Lower lobe of right lung (tissue), 2 donors: ENCODE results near the gene SETD3. TPM values are rescaled to one million over a fixed set of nuclear protein-coding genes. Genes with fewer than 3 reads are reported as not detected.

Experiments used
- ATAC-seq, 2 donors: fragments of 200-7000 bp; cut with Tn5 transposase; one replicate each; pipeline ENCODE4 v1.9.1; 2020 to 2022; ENCODE audit warnings: mild to moderate bottlenecking in 2 of 2, moderate library complexity in 2 of 2
- DNase-seq: peaks from one replicate; pipeline ENCODE4 v3.0.0-alpha.2; 2020
- H3K27ac ChIP-seq: fragments of 200-600 bp; one replicate; pipeline ENCODE4 v1.8.0; 2022
- H3K27me3 ChIP-seq: fragments of 200-600 bp; one replicate; pipeline ENCODE4 v1.8.0; 2022; ENCODE audit warnings: low read depth
- H3K36me3 ChIP-seq: fragments of 200-600 bp; one replicate; pipeline ENCODE4 v1.8.0; 2022; ENCODE audit warnings: mild to moderate bottlenecking
- H3K4me1 ChIP-seq: fragments of 200-600 bp; one replicate; pipeline ENCODE4 v1.8.0; 2022
- H3K4me3 ChIP-seq: fragments of 200-600 bp; one replicate; pipeline ENCODE4 v1.8.0; 2022; ENCODE audit warnings: mild to moderate bottlenecking
- H3K9me3 ChIP-seq: fragments of 200-600 bp; one replicate; pipeline ENCODE4 v1.8.0; 2022
- intact Hi-C: fragments of 100-400 bp; cut with DNase I; formaldehyde crosslinking; loops from one replicate; pipeline ENCODE4 v1.11.0; 2022
- total RNA-seq: library from RNA; stranded (reverse); fragmentation: NEBNext Ultra II Directional; extraction: Animal tissue kit (Norgen Biotek cat#: 25700); gene quantifications from one replicate; pipeline ENCODE4 v1.2.1, GENCODE V29; 2021
- TF ChIP-seq, protein P1 (sequence below): fragments of 200-600 bp; IDR thresholded peaks from one replicate; pipeline ENCODE4 v1.8.0; 2022; ENCODE audit warnings: antibody characterized with exemption, mild to moderate bottlenecking
- donor health status: DM: no; HTN: yes; CAD: no; lungs with severe emphysema.

The SETD3 gene
- total RNA-seq, 1 donor from 2014 or later: 78.7 TPM

GRCh38 chr14:99426265-99426664 lies 54.4 kb downstream of the SETD3 start:
- H3K27me3 ChIP-seq: no peaks in the 10 kb centered on the region
- no peaks in the 10 kb centered on the region for H3K9me3 ChIP-seq
- H3K4me1 ChIP-seq: peaks cover 21% of the 10 kb centered on the region
- no peak overlapping the region for H3K27ac ChIP-seq
- TF ChIP-seq, protein P1, sequence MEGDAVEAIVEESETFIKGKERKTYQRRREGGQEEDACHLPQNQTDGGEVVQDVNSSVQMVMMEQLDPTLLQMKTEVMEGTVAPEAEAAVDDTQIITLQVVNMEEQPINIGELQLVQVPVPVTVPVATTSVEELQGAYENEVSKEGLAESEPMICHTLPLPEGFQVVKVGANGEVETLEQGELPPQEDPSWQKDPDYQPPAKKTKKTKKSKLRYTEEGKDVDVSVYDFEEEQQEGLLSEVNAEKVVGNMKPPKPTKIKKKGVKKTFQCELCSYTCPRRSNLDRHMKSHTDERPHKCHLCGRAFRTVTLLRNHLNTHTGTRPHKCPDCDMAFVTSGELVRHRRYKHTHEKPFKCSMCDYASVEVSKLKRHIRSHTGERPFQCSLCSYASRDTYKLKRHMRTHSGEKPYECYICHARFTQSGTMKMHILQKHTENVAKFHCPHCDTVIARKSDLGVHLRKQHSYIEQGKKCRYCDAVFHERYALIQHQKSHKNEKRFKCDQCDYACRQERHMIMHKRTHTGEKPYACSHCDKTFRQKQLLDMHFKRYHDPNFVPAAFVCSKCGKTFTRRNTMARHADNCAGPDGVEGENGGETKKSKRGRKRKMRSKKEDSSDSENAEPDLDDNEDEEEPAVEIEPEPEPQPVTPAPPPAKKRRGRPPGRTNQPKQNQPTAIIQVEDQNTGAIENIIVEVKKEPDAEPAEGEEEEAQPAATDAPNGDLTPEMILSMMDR: no peak
- ATAC-seq (no peak), DNase-seq (no peak)
- intact Hi-C loops: no loop called here
- H3K36me3 ChIP-seq: peaks cover 26% of the 10 kb centered on the region
- H3K4me3 ChIP-seq: no peak overlapping the region

DNA sequence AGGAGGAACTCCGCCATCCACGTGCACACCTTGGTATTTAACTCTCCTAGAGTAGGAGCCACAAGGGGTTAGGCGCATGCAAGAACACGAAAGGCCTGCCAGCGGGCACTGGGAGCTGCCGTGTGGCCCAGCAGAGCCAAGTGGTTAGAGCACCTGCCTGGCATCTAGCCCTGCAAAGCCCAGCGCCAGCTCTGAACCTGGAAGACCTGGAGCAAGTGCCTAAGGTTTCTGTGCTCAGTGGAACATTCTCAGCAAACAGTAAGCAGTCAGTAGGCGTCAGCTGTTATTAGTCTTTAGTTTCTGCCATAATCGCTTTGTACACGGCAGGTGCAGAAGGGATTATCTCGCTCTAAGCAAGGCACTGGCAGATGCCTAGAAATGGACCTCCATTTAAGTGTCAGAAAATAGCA lies 55.4 kb downstream of the SETD3 start:
- ATAC-seq (peak; percentile 87 to 95), DNase-seq (peak; percentile 90)
- Histone ChIP-seq H3K4me1 (peaks cover 24% of the 10 kb centered on the region), H3K36me3 (peaks cover 26% of the 10 kb centered on the region), H3K27ac (peak overlapping the region; percentile 31), H3K9me3 (no peaks in the 10 kb centered on the region), H3K27me3 (no peaks in the 10 kb centered on the region), H3K4me3 (no peak overlapping the region)
- intact Hi-C loops: no loop called here
- TF ChIP-seq, protein P1: no peak

- H3K4me1 ChIP-seq: peaks cover 24% of the 10 kb centered on the region
- TF ChIP-seq, protein P1: no peak
- no peak for ATAC-seq
- peak overlapping the region; percentile 54 for H3K27ac ChIP-seq
- H3K36me3 ChIP-seq: peaks cover 26% of the 10 kb centered on the region
- H3K27me3 ChIP-seq: no peaks in the 10 kb centered on the region
- no peaks in the 10 kb centered on the region for H3K9me3 ChIP-seq
- intact Hi-C loops: no loop called here
- DNase-seq: no peak
- H3K4me3 ChIP-seq: no peak overlapping the region
These were observed 56.3 kb downstream of the SETD3 start for GRCh38 chr14:99424306-99424877.

GRCh38 chr14:99423434-99423833 lies 57.2 kb downstream of the SETD3 start:
- Histone ChIP-seq H3K27ac (no peak overlapping the region), H3K4me1 (peaks cover 24% of the 10 kb centered on the region), H3K27me3 (no peaks in the 10 kb centered on the region), H3K36me3 (peaks cover 17% of the 10 kb centered on the region), H3K4me3 (no peak overlapping the region), H3K9me3 (no peaks in the 10 kb centered on the region)
- intact Hi-C loops: no loop called here
- TF ChIP-seq, protein P1: no peak
- no peak for DNase-seq
- ATAC-seq: no peak

- intact Hi-C loops: no loop called here
- Histone ChIP-seq H3K4me3 (no peak overlapping the region), H3K27me3 (no peaks in the 10 kb centered on the region), H3K27ac (no peak overlapping the region), H3K9me3 (no peaks in the 10 kb centered on the region), H3K4me1 (peaks cover 24% of the 10 kb centered on the region), H3K36me3 (peaks cover 8% of the 10 kb centered on the region)
- no peak for DNase-seq
- TF ChIP-seq, protein P1: no peak
- no peak for ATAC-seq
These were observed 58.2 kb downstream of the SETD3 start for GRCh38 chr14:99422228-99423010.
